OCI-LY1 (cell line): ENCODE data around the gene GCKR.

Source experiments
- EZH2 ChIP-seq: fragments of 200-600 bp; sonication (generic), shearing (Covaris generic); IDR thresholded peaks from 2 replicates; pipeline ENCODE4 v1.8.0; 2017; ENCODE audit warnings: borderline replicate concordance, mixed run types, mild to moderate bottlenecking, antibody characterized with exemption, low read length, moderate library complexity, mixed read lengths
- TF ChIP-seq, protein P1 (sequence below): fragments of 200-600 bp; sonication (generic), shearing (Covaris generic); IDR thresholded peaks from 2 replicates; pipeline ENCODE4 v1.5.1; 2017; ENCODE audit warnings: mild to moderate bottlenecking, antibody characterized with exemption, low read length, moderate library complexity, mixed read lengths

DNA sequence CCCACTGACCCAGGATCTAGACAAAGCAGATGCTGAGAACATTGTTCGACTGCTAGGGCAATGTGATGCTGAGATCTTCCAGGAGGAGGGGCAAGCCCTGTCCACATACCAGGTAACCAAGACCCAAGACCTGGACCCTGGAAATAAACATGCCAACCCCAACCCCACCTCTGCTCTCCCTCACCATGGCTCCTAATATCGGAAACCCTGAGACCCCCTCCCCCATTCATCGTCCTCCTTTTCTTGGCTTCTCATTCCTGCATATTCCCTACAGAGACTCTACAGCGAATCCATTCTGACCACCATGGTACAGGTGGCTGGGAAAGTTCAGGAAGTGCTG is 619 bp downstream of the GCKR start:
- TF ChIP-seq, protein P1, sequence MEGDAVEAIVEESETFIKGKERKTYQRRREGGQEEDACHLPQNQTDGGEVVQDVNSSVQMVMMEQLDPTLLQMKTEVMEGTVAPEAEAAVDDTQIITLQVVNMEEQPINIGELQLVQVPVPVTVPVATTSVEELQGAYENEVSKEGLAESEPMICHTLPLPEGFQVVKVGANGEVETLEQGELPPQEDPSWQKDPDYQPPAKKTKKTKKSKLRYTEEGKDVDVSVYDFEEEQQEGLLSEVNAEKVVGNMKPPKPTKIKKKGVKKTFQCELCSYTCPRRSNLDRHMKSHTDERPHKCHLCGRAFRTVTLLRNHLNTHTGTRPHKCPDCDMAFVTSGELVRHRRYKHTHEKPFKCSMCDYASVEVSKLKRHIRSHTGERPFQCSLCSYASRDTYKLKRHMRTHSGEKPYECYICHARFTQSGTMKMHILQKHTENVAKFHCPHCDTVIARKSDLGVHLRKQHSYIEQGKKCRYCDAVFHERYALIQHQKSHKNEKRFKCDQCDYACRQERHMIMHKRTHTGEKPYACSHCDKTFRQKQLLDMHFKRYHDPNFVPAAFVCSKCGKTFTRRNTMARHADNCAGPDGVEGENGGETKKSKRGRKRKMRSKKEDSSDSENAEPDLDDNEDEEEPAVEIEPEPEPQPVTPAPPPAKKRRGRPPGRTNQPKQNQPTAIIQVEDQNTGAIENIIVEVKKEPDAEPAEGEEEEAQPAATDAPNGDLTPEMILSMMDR = no peak
- TF ChIP-seq EZH2 = no peak
